OCI-LY1 (cell line): ENCODE results near the gene ABCA8.

Source experiments
- CTCF ChIP-seq: fragments of 200-600 bp; sonication (generic), shearing (Covaris generic); IDR thresholded peaks from 2 replicates; pipeline ENCODE4 v1.5.1; 2017; ENCODE audit warnings: mild to moderate bottlenecking, antibody characterized with exemption, low read length, moderate library complexity, mixed read lengths
- EZH2 ChIP-seq: fragments of 200-600 bp; sonication (generic), shearing (Covaris generic); IDR thresholded peaks from 2 replicates; pipeline ENCODE4 v1.8.0; 2017; ENCODE audit warnings: borderline replicate concordance, mixed run types, mild to moderate bottlenecking, antibody characterized with exemption, low read length, moderate library complexity, mixed read lengths

GRCh38 chr17:68939195-68939594 is 16.0 kb downstream of the ABCA8 start:
- TF ChIP-seq CTCF (no peak), EZH2 (no peak)
